WTC11 (cell line): ENCODE results near the gene PHYHIPL. TPM values are rescaled to one million over a fixed set of nuclear protein-coding genes. Genes with fewer than 3 reads are reported as not detected.

Source experiments
- ATAC-seq: fragments of 200-7000 bp; cut with Tn5 transposase; 2 replicates; pipeline ENCODE4 v1.10.0; 2021; ENCODE audit warnings: mild to moderate bottlenecking, moderate library complexity
- CTCF ChIA-PET: fragments of 300-600 bp; sonication (Branson Sonifier 250); formaldehyde crosslinking; loops from one replicate; lab custom pipeline; 2021; ENCODE audit warnings: antibody characterized with exemption; lab: Charles Lee
- POLR2A ChIA-PET: fragments of 350-600 bp; sonication (Branson Sonifier 250); formaldehyde crosslinking; loops from one replicate; lab custom pipeline; 2021; ENCODE audit warnings: antibody characterized with exemption; lab: Charles Lee
- DNase-seq: peaks from one replicate; pipeline ENCODE4 v3.0.0; 2021; ENCODE audit warnings: low spot score
- H3K27ac Mint-ChIP-seq: 2 replicates; pipeline ENCODE4 v1.8.0; 2021; ENCODE audit warnings: mixed read lengths
- H3K27me3 Mint-ChIP-seq: 2 replicates; pipeline ENCODE4 v1.8.0; 2021; ENCODE audit warnings: low read depth, mild to moderate bottlenecking, moderate library complexity, mixed read lengths
- H3K36me3 Mint-ChIP-seq: 2 replicates; pipeline ENCODE4 v1.8.0; 2021; ENCODE audit warnings: mixed read lengths
- H3K4me1 Mint-ChIP-seq: 2 replicates; pipeline ENCODE4 v1.8.0; 2022; ENCODE audit warnings: mixed read lengths
- H3K4me3 Mint-ChIP-seq: 2 replicates; pipeline ENCODE4 v1.8.0; 2021; ENCODE audit warnings: mild to moderate bottlenecking, moderate library complexity, mixed read lengths
- H3K9me3 Mint-ChIP-seq: 2 replicates; pipeline ENCODE4 v1.8.0; 2021; ENCODE audit warnings: mixed read lengths
- ELF4 ChIP-seq: sonication (generic); formaldehyde crosslinking; IDR thresholded peaks from 2 replicates; pipeline ENCODE4 v1.8.1; 2022; ENCODE audit warnings: low read depth, mild to moderate bottlenecking, moderate library complexity, missing genetic modification reagents
- EMX1 ChIP-seq: fragments of 250-450 bp; sonication (Bioruptor Pico); IDR thresholded peaks from 2 replicates; pipeline ENCODE4 v1.8.0; 2021; ENCODE audit warnings: mild to moderate bottlenecking
- ETV6 ChIP-seq: sonication (generic); formaldehyde crosslinking; IDR thresholded peaks from 2 replicates; pipeline ENCODE4 v1.8.1; 2022; ENCODE audit warnings: mild to moderate bottlenecking, missing genetic modification reagents
- GABPB1 ChIP-seq: sonication (generic); formaldehyde crosslinking; IDR thresholded peaks from 2 replicates; pipeline ENCODE4 v1.8.1; 2023; ENCODE audit warnings: mild to moderate bottlenecking, missing genetic modification reagents
- IRF2 ChIP-seq: sonication (generic); formaldehyde crosslinking; IDR thresholded peaks from 2 replicates; pipeline ENCODE4 v1.8.0; 2022; ENCODE audit warnings: low read depth, missing genetic modification reagents, borderline replicate concordance
- JAZF1 ChIP-seq: fragments of 250-450 bp; sonication (Bioruptor Pico); IDR thresholded peaks from 2 replicates; pipeline ENCODE4 v1.9.0; 2021; ENCODE audit warnings: moderate library complexity, mild to moderate bottlenecking, inconsistent platforms
- KAT7 ChIP-seq: sonication (generic); formaldehyde crosslinking; IDR thresholded peaks from 2 replicates; pipeline ENCODE4 v1.8.1; 2023; ENCODE audit warnings: missing genetic modification reagents, mild to moderate bottlenecking, borderline replicate concordance
- NR1H2 ChIP-seq: sonication (generic); formaldehyde crosslinking; IDR thresholded peaks from 2 replicates; pipeline ENCODE4 v1.9.0; 2021; ENCODE audit warnings: mild to moderate bottlenecking, moderate library complexity, missing genetic modification reagents
- NR2C2 ChIP-seq: sonication (generic); formaldehyde crosslinking; IDR thresholded peaks from 2 replicates; pipeline ENCODE4 v1.8.0; 2022; ENCODE audit warnings: mild to moderate bottlenecking, missing genetic modification reagents
- NR3C1 ChIP-seq: sonication (generic); formaldehyde crosslinking; conservative IDR thresholded peaks from 2 replicates; pipeline ENCODE4 v1.8.1; 2023; ENCODE audit warnings: low read depth, mild to moderate bottlenecking, missing genetic modification reagents
- OVOL2 ChIP-seq: fragments of 250-450 bp; sonication (Bioruptor Pico); IDR thresholded peaks from 2 replicates; pipeline ENCODE4 v1.9.0; 2021; ENCODE audit warnings: mild to moderate bottlenecking, borderline replicate concordance
- SMAD3 ChIP-seq: sonication (generic); formaldehyde crosslinking; IDR thresholded peaks from 2 replicates; pipeline ENCODE4 v1.8.0; 2022; ENCODE audit warnings: missing genetic modification reagents, mild to moderate bottlenecking, borderline replicate concordance
- SOX15 ChIP-seq: fragments of 250-450 bp; sonication (Bioruptor Pico); IDR thresholded peaks from 2 replicates; pipeline ENCODE4 v1.9.0; 2021; ENCODE audit warnings: mild to moderate bottlenecking
- TCF7 ChIP-seq: sonication (generic); formaldehyde crosslinking; IDR thresholded peaks from 2 replicates; pipeline ENCODE4 v1.8.0; 2022; ENCODE audit warnings: mild to moderate bottlenecking, low read depth, missing genetic modification reagents, moderate library complexity
- TEAD1 ChIP-seq: sonication (generic); formaldehyde crosslinking; IDR thresholded peaks from 2 replicates; pipeline ENCODE4 v1.8.0; 2022; ENCODE audit warnings: mild to moderate bottlenecking, missing genetic modification reagents
- ZNF219 ChIP-seq: sonication (generic); formaldehyde crosslinking; IDR thresholded peaks from 2 replicates; pipeline ENCODE4 v1.8.0; 2023; ENCODE audit warnings: missing genetic modification reagents, mild to moderate bottlenecking, borderline replicate concordance
- total RNA-seq: library from RNA; stranded (reverse); gene quantifications from 3 replicates; pipeline ENCODE4 v1.2.3, GENCODE V29; 2021
- TF ChIP-seq, protein P1 (sequence below): fragments of 250-450 bp; sonication (Bioruptor Pico); IDR thresholded peaks from 2 replicates; pipeline ENCODE4 v1.9.0; 2021; ENCODE audit warnings: moderate library complexity, mild to moderate bottlenecking, inconsistent platforms, borderline replicate concordance
- TF ChIP-seq, protein P2 (sequence below): fragments of 200-600 bp; IDR thresholded peaks from 2 replicates; pipeline ENCODE4 v1.8.0; 2022; ENCODE audit warnings: antibody characterized with exemption
- TF ChIP-seq, protein P3 (sequence below): sonication (generic); formaldehyde crosslinking; IDR thresholded peaks from 2 replicates; pipeline ENCODE4 v1.8.1; 2023; ENCODE audit warnings: mild to moderate bottlenecking, missing genetic modification reagents, borderline replicate concordance
- TF ChIP-seq, protein P4 (sequence below): sonication (generic); formaldehyde crosslinking; IDR thresholded peaks from 2 replicates; pipeline ENCODE4 v1.8.1; 2022; ENCODE audit warnings: mild to moderate bottlenecking, missing genetic modification reagents, moderate library complexity, borderline replicate concordance
- TF ChIP-seq, protein P5 (sequence below): sonication (generic); formaldehyde crosslinking; IDR thresholded peaks from 2 replicates; pipeline ENCODE4 v1.8.1; 2023; ENCODE audit warnings: mild to moderate bottlenecking, missing genetic modification reagents, moderate library complexity
- TF ChIP-seq, protein P6 (sequence below): sonication (generic); formaldehyde crosslinking; IDR thresholded peaks from 2 replicates; pipeline ENCODE4 v1.8.0; 2022; ENCODE audit warnings: mild to moderate bottlenecking, missing genetic modification reagents
- TF ChIP-seq, protein P7 (sequence below): sonication (generic); formaldehyde crosslinking; IDR thresholded peaks from 2 replicates; pipeline ENCODE4 v1.8.0; 2022; ENCODE audit warnings: mild to moderate bottlenecking, missing genetic modification reagents

Gene PHYHIPL
- total RNA-seq, 1 experiment from 2014 or later = 0.13 TPM

DNA sequence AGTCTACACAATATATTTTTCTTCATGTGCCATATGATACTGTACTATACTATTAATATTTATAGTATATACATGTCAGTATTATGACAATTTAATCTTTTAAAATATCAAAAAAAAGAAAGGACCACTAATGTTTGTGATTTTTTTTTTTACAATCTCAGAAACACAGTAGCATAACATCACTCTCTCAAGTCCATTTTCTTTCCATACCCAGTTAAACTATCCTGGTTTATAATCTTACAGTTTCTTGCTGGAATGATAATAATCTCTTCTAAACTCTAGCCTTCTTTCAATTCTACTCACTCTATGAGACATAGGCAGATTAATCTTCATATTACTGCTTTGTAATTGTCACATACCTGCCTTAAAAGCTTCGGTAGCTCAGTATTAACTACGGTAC lies 8.9 kb upstream of the PHYHIPL start:
- Mint-ChIP-seq H3K9me3 (no peaks in the 10 kb centered on the region), H3K27me3 (no peaks in the 10 kb centered on the region)
- TF ChIP-seq, protein P1, sequence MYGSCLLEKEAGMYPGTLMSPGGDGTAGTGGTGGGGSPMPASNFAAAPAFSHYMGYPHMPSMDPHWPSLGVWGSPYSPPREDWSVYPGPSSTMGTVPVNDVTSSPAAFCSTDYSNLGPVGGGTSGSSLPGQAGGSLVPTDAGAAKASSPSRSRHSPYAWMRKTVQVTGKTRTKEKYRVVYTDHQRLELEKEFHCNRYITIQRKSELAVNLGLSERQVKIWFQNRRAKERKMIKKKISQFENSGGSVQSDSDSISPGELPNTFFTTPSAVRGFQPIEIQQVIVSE = no peak
- TF ChIP-seq OVOL2 (CRISPR knock-in tag) (no peak), ELF4 (CRISPR knock-in tag) (no peak)
- TF ChIP-seq, all 79 proteins: peak for 0
- Mint-ChIP-seq H3K36me3 (no peaks in the 10 kb centered on the region), H3K27ac (no peak overlapping the region), H3K4me1 (no peaks in the 10 kb centered on the region), H3K4me3 (no peak overlapping the region)
- DNase-seq (no peak), ATAC-seq (no peak)
- ChIA-PET POLR2A (no interaction called here), CTCF (interaction anchor here (0.6 kb wide), 1 partner anchor 640 kb away, joined by 3 read pairs; no protein-coding TSS in a partner anchor)

DNA sequence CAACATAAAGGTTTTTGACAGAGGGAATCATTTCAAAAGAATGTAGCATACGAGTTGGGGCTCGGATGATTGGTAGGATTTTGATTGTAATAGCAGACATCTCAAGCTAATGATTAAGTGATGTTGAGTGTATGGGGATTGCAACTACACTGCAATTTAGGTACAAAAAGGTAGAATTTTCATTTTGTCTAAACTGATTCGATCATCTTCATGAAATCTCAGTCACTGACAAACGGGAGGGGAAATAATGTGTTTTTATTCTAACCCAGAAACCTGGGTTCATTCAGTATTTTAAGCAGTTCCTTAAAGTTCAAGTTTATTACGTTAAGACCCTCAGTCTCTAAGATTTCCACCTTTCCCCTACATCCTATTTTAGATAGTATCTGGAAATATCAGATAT lies 3.9 kb upstream of the PHYHIPL start:
- no peak for ATAC-seq

DNA sequence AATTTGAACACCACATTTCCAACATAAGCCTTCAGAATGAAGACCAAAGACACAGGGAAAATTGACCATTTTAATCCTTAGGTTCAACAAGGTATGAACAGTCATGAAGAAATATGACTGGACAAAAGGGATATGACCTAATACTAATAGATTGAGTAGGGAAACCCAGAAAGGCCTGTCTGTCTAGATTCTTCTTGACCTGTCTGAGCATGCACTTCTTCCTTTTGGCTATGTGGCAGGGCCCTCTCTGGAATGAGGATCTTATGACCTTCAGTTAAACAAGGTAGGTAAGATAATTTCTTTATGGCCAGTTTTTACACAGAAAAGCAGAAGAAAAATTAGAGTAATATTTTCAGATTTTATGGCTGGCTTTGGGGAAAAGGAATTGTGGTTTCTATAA lies 3.0 kb upstream of the PHYHIPL start:
- H3K36me3 Mint-ChIP-seq = no peaks in the 10 kb centered on the region
- ChIA-PET POLR2A (no interaction called here), CTCF (interaction anchor here (0.7 kb wide), 1 partner anchor 205 kb away, joined by 8 read pairs; no protein-coding TSS in a partner anchor)
- ATAC-seq = no peak
- H3K27ac Mint-ChIP-seq = no peak overlapping the region
- H3K4me1 Mint-ChIP-seq = peaks cover 11% of the 10 kb centered on the region
- H3K27me3 Mint-ChIP-seq = peaks cover 51% of the 10 kb centered on the region
- TF ChIP-seq KAT7 (CRISPR knock-in tag) (no peak), JAZF1 (CRISPR knock-in tag) (no peak), EMX1 (CRISPR knock-in tag) (no peak), TEAD1 (no peak), ZNF219 (CRISPR knock-in tag) (no peak), NR1H2 (no peak), SMAD3 (CRISPR knock-in tag) (no peak), SOX15 (CRISPR knock-in tag) (no peak), IRF2 (no peak)
- TF ChIP-seq, protein P2, sequence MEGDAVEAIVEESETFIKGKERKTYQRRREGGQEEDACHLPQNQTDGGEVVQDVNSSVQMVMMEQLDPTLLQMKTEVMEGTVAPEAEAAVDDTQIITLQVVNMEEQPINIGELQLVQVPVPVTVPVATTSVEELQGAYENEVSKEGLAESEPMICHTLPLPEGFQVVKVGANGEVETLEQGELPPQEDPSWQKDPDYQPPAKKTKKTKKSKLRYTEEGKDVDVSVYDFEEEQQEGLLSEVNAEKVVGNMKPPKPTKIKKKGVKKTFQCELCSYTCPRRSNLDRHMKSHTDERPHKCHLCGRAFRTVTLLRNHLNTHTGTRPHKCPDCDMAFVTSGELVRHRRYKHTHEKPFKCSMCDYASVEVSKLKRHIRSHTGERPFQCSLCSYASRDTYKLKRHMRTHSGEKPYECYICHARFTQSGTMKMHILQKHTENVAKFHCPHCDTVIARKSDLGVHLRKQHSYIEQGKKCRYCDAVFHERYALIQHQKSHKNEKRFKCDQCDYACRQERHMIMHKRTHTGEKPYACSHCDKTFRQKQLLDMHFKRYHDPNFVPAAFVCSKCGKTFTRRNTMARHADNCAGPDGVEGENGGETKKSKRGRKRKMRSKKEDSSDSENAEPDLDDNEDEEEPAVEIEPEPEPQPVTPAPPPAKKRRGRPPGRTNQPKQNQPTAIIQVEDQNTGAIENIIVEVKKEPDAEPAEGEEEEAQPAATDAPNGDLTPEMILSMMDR = no peak
- TF ChIP-seq, protein P3, sequence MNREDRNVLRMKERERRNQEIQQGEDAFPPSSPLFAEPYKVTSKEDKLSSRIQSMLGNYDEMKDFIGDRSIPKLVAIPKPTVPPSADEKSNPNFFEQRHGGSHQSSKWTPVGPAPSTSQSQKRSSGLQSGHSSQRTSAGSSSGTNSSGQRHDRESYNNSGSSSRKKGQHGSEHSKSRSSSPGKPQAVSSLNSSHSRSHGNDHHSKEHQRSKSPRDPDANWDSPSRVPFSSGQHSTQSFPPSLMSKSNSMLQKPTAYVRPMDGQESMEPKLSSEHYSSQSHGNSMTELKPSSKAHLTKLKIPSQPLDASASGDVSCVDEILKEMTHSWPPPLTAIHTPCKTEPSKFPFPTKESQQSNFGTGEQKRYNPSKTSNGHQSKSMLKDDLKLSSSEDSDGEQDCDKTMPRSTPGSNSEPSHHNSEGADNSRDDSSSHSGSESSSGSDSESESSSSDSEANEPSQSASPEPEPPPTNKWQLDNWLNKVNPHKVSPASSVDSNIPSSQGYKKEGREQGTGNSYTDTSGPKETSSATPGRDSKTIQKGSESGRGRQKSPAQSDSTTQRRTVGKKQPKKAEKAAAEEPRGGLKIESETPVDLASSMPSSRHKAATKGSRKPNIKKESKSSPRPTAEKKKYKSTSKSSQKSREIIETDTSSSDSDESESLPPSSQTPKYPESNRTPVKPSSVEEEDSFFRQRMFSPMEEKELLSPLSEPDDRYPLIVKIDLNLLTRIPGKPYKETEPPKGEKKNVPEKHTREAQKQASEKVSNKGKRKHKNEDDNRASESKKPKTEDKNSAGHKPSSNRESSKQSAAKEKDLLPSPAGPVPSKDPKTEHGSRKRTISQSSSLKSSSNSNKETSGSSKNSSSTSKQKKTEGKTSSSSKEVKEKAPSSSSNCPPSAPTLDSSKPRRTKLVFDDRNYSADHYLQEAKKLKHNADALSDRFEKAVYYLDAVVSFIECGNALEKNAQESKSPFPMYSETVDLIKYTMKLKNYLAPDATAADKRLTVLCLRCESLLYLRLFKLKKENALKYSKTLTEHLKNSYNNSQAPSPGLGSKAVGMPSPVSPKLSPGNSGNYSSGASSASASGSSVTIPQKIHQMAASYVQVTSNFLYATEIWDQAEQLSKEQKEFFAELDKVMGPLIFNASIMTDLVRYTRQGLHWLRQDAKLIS (CRISPR knock-in tag) = no peak
- TF ChIP-seq, protein P4, sequence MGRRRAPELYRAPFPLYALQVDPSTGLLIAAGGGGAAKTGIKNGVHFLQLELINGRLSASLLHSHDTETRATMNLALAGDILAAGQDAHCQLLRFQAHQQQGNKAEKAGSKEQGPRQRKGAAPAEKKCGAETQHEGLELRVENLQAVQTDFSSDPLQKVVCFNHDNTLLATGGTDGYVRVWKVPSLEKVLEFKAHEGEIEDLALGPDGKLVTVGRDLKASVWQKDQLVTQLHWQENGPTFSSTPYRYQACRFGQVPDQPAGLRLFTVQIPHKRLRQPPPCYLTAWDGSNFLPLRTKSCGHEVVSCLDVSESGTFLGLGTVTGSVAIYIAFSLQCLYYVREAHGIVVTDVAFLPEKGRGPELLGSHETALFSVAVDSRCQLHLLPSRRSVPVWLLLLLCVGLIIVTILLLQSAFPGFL (CRISPR knock-in tag) = no peak
- TF ChIP-seq, protein P5, sequence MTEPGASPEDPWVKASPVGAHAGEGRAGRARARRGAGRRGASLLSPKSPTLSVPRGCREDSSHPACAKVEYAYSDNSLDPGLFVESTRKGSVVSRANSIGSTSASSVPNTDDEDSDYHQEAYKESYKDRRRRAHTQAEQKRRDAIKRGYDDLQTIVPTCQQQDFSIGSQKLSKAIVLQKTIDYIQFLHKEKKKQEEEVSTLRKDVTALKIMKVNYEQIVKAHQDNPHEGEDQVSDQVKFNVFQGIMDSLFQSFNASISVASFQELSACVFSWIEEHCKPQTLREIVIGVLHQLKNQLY (CRISPR knock-in tag) = no peak
- DNase-seq = no peak
- H3K4me3 Mint-ChIP-seq = no peak overlapping the region
- no peaks in the 10 kb centered on the region for H3K9me3 Mint-ChIP-seq

More for the DNA sequence above, 3.9 kb upstream of the PHYHIPL start:
- TF ChIP-seq GABPB1 (CRISPR knock-in tag) (no peak), NR3C1 (no peak), NR2C2 (CRISPR knock-in tag) (no peak), TCF7 (no peak), ETV6 (CRISPR knock-in tag) (no peak)
- TF ChIP-seq, protein P6, sequence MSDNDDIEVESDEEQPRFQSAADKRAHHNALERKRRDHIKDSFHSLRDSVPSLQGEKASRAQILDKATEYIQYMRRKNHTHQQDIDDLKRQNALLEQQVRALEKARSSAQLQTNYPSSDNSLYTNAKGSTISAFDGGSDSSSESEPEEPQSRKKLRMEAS (CRISPR knock-in tag) = no peak
- TF ChIP-seq, protein P5 (CRISPR knock-in tag) = no peak
- TF ChIP-seq, protein P7, sequence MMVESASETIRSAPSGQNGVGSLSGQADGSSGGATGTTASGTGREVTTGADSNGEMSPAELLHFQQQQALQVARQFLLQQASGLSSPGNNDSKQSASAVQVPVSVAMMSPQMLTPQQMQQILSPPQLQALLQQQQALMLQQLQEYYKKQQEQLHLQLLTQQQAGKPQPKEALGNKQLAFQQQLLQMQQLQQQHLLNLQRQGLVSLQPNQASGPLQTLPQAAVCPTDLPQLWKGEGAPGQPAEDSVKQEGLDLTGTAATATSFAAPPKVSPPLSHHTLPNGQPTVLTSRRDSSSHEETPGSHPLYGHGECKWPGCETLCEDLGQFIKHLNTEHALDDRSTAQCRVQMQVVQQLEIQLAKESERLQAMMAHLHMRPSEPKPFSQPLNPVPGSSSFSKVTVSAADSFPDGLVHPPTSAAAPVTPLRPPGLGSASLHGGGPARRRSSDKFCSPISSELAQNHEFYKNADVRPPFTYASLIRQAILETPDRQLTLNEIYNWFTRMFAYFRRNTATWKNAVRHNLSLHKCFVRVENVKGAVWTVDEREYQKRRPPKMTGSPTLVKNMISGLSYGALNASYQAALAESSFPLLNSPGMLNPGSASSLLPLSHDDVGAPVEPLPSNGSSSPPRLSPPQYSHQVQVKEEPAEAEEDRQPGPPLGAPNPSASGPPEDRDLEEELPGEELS (CRISPR knock-in tag) = no peak
- TF ChIP-seq, all 79 proteins: peak for 0
- Mint-ChIP-seq H3K27me3 (peaks cover 46% of the 10 kb centered on the region), H3K9me3 (no peaks in the 10 kb centered on the region), H3K27ac (no peak overlapping the region), H3K36me3 (no peaks in the 10 kb centered on the region), H3K4me3 (no peak overlapping the region), H3K4me1 (peaks cover 9% of the 10 kb centered on the region)
- no peak for DNase-seq
- ChIA-PET POLR2A (no interaction called here), CTCF (no interaction called here)
